Panc1 (cell line): ENCODE data around the gene HPN. TPM values are rescaled to one million over a fixed set of nuclear protein-coding genes. Genes with fewer than 3 reads are reported as not detected.

Source experiments
- ATAC-seq: fragments of 200-7000 bp; cut with Tn5 transposase; 2 replicates; pipeline ENCODE4 v1.9.1; 2020; ENCODE audit warnings: mild to moderate bottlenecking, moderate library complexity
- BruUV-seq: library from RNA; stranded (reverse); fragments of 400-500 nt; replicated peaks from 2 replicates; lab custom pipeline; 2021; lab: Mats Ljungman, UMichigan
- CTCF ChIA-PET: fragments of 300-600 bp; sonication (Branson Sonifier 250); formaldehyde crosslinking; loops from one replicate; lab custom pipeline; 2022; ENCODE audit warnings: antibody characterized with exemption; lab: Charles Lee
- POLR2A ChIA-PET: fragments of 300-600 bp; sonication (Branson Sonifier 250); formaldehyde crosslinking; loops from one replicate; lab custom pipeline; 2022; ENCODE audit warnings: antibody characterized with exemption; lab: Charles Lee
- DNase-seq: peaks from one replicate; pipeline ENCODE4 v3.0.0-alpha.2; 2010; ENCODE audit warnings: low read depth, low spot score
- H3K27ac ChIP-seq: 2 replicates; pipeline ENCODE4 v1.5.1; 2011; ENCODE audit warnings: mild to moderate bottlenecking, low read length, inconsistent platforms
- H3K27me3 ChIP-seq: fragments of 200-500 bp; sonication (Bioruptor generic); 2 replicates; pipeline ENCODE4 v1.6.0; 2014; ENCODE audit warnings: low read length, inconsistent platforms; ENCODE audit not compliant: control insufficient read depth, insufficient read depth
- H3K36me3 ChIP-seq: fragments of 200-500 bp; sonication (Bioruptor generic); 2 replicates; pipeline ENCODE4 v1.5.1; 2014; ENCODE audit warnings: inconsistent platforms, mild to moderate bottlenecking, low read length, moderate library complexity; ENCODE audit not compliant: control insufficient read depth, insufficient read depth
- H3K4me1 ChIP-seq: 2 replicates; pipeline ENCODE4 v1.5.1; 2011; ENCODE audit warnings: inconsistent platforms, mild to moderate bottlenecking, low read length, moderate library complexity; ENCODE audit not compliant: control insufficient read depth, insufficient read depth
- H3K4me3 ChIP-seq, 2 experiments: 2 replicates each; pipeline ENCODE4 v1.5.1; 2011 to 2012; ENCODE audit warnings: low read depth in 2 of 2, low read length in 2 of 2, mild to moderate bottlenecking in 2 of 2, inconsistent platforms in 1 of 2, moderate library complexity in 1 of 2
- H3K9me3 ChIP-seq: fragments of 200-500 bp; sonication (Bioruptor generic); 2 replicates; pipeline ENCODE4 v1.5.1; 2014; ENCODE audit warnings: low read depth, mild to moderate bottlenecking, inconsistent platforms, low read length, moderate library complexity; ENCODE audit not compliant: control insufficient read depth, insufficient read depth
- CTCF ChIP-seq: fragments of 450-650 bp; IDR thresholded peaks from 2 replicates; pipeline ENCODE4 v1.5.1; 2017; ENCODE audit warnings: mild to moderate bottlenecking
- POLR2AphosphoS5 ChIP-seq: IDR thresholded peaks from 2 replicates; pipeline ENCODE4 v1.6.1; 2012; ENCODE audit warnings: mild to moderate bottlenecking, low read depth, low read length, moderate library complexity
- REST ChIP-seq, 2 experiments: IDR thresholded peaks; 2 replicates each; pipeline ENCODE4 v1.6.1; 2011 to 2012; ENCODE audit warnings: low read depth in 2 of 2, control low read depth in 1 of 2, low read length in 1 of 2, mild to moderate bottlenecking in 1 of 2, moderate library complexity in 1 of 2; ENCODE audit not compliant: insufficient read depth in 1 of 2
- SIN3A ChIP-seq: IDR thresholded peaks from 2 replicates; pipeline ENCODE4 v1.6.1; 2012; ENCODE audit warnings: low read depth, mild to moderate bottlenecking, low read length, moderate library complexity, borderline replicate concordance; ENCODE audit not compliant: insufficient read depth
- TCF7L2 ChIP-seq: IDR thresholded peaks from 2 replicates; pipeline ENCODE4 v1.6.1; 2011; ENCODE audit warnings: mild to moderate bottlenecking, low read depth, low read length, inconsistent platforms
- in situ Hi-C: cut with HindIII; loops from 2 replicates; pipeline ENCODE4 v1.10.0; 2016; ENCODE audit warnings: low sequenced_read_pairs, low pct_unique_long_range_greater_than_20kb
- intact Hi-C: fragments of 100-400 bp; cut with micrococcal nuclease; formaldehyde crosslinking; loops from one replicate; pipeline ENCODE4 v1.10.0; 2022; ENCODE audit not compliant: unreplicated experiment
- total RNA-seq: library from RNA; stranded (reverse); gene quantifications from one replicate; pipeline ENCODE4 v1.2.1, GENCODE V29; 2021; ENCODE audit not compliant: unreplicated experiment

Gene HPN
- total RNA-seq, 1 experiment from 2014 or later, result 0.08 TPM

GRCh38 chr19:35000647-35001501 lies 40.6 kb upstream of the HPN start:
- no peak for DNase-seq

More at GRCh38 chr19:35000647-35001501, 40.6 kb upstream of the HPN start:
- Histone ChIP-seq H3K9me3 (no peaks in the 10 kb centered on the region), H3K27me3 (no peaks in the 10 kb centered on the region), H3K36me3 (no peaks in the 10 kb centered on the region), H3K27ac (peak overlapping the region; percentile 75), H3K4me3 (peak overlapping the region; percentile 56 to 87), H3K4me1 (peaks cover 13% of the 10 kb centered on the region; the same call in 1 of the 2 replicates)
- intact Hi-C loops, result no loop called here
- peak; percentile 30 for ATAC-seq
- BruUV-seq, result TSS peak; percentile 60
- CTCF ChIA-PET, result no interaction called here
- POLR2A ChIA-PET, result no interaction called here
- TF ChIP-seq POLR2AphosphoS5, result no peak
- TF ChIP-seq TCF7L2, result no peak
- no peak for TF ChIP-seq CTCF
- no peak for TF ChIP-seq SIN3A
- no peak for TF ChIP-seq REST (IDR thresholded peaks at IDR 0.05; ENCODE audit: insufficient read depth in 1 of 2, low read depth in 2 of 2, low read length in 1 of 2)
- in situ Hi-C loops, result no loop called here
